IMR-90 (cell line): ENCODE results near the gene HSD11B1L. TPM values are rescaled to one million over a fixed set of nuclear protein-coding genes. Genes with fewer than 3 reads are reported as not detected.

Source experiments
- ATAC-seq: fragments of 200-7000 bp; cut with Tn5 transposase; 2 replicates; pipeline ENCODE4 v1.9.1; 2020; ENCODE audit warnings: low read depth, mild to moderate bottlenecking, moderate library complexity
- BruUV-seq: library from RNA; stranded (reverse); fragments of 400-500 nt; replicated peaks from 2 replicates; lab custom pipeline; 2021; lab: Mats Ljungman, UMichigan
- CTCF ChIA-PET: fragments of 300-600 bp; formaldehyde crosslinking; extraction: SDS; loops from one replicate; lab custom pipeline; 2021; ENCODE audit warnings: antibody characterized with exemption; lab: Yijun Ruan, JAX
- POLR2A ChIA-PET: fragments of 300-600 bp; sonication (Branson Sonifier 250); formaldehyde crosslinking; loops from one replicate; lab custom pipeline; 2022; ENCODE audit warnings: antibody characterized with exemption; ENCODE audit not compliant: unreplicated experiment; lab: Charles Lee
- DNase-seq: peaks from one replicate; pipeline ENCODE4 v3.0.0; 2013
- H2AFZ ChIP-seq: replicated peaks from 2 replicates; pipeline ENCODE3; 2013; ENCODE audit warnings: low read length, mild to moderate bottlenecking; ENCODE audit not compliant: poor library complexity
- H2AK5ac ChIP-seq: 2 replicates; pipeline ENCODE4 v1.6.1; 2013; ENCODE audit warnings: low read depth, low read length, inconsistent platforms
- H2AK9ac ChIP-seq: replicated peaks from 2 replicates; pipeline ENCODE3; 2013; ENCODE audit warnings: mild to moderate bottlenecking, low read depth, low read length, moderate library complexity; ENCODE audit not compliant: poor library complexity
- H2BK120ac ChIP-seq: 2 replicates; pipeline ENCODE4 v1.6.1; 2013; ENCODE audit warnings: low read depth, low read length, inconsistent platforms
- H2BK15ac ChIP-seq: 3 replicates; pipeline ENCODE4 v1.6.1; 2013; ENCODE audit warnings: low read depth, low read length, inconsistent platforms
- H2BK20ac ChIP-seq: 2 replicates; pipeline ENCODE4 v1.6.1; 2013; ENCODE audit warnings: low read depth, mild to moderate bottlenecking, inconsistent platforms, low read length, moderate library complexity
- H2BK5ac ChIP-seq: 2 replicates; pipeline ENCODE4 v1.6.1; 2013; ENCODE audit warnings: mild to moderate bottlenecking, low read depth, low read length, inconsistent platforms; ENCODE audit not compliant: poor library complexity, severe bottlenecking
- H3K14ac ChIP-seq: replicated peaks from 2 replicates; pipeline ENCODE4 v1.6.1; 2013; ENCODE audit warnings: low read depth, low read length, inconsistent platforms
- H3K18ac ChIP-seq: 2 replicates; pipeline ENCODE4 v1.6.1; 2013; ENCODE audit warnings: low read depth, low read length, control low read depth
- H3K23ac ChIP-seq: 2 replicates; pipeline ENCODE4 v1.6.1; 2013; ENCODE audit warnings: low read depth, low read length, inconsistent platforms
- H3K27ac ChIP-seq: 2 replicates; pipeline ENCODE4 v1.5.1; 2013; ENCODE audit warnings: mild to moderate bottlenecking, control low read depth, low read length; ENCODE audit not compliant: insufficient read depth
- H3K27me3 ChIP-seq: 2 replicates; pipeline ENCODE4 v1.6.1; 2013; ENCODE audit warnings: low read length; ENCODE audit not compliant: control insufficient read depth, insufficient read depth
- H3K36me3 ChIP-seq: 2 replicates; pipeline ENCODE4 v1.6.1; 2013; ENCODE audit warnings: low read length, mixed read lengths; ENCODE audit not compliant: control insufficient read depth, insufficient read depth
- H3K4ac ChIP-seq: 2 replicates; pipeline ENCODE4 v1.6.1; 2013; ENCODE audit warnings: low read depth, low read length, inconsistent platforms
- H3K4me1 ChIP-seq: 2 replicates; pipeline ENCODE4 v1.6.1; 2013; ENCODE audit warnings: low read length, mixed read lengths; ENCODE audit not compliant: control insufficient read depth, insufficient read depth
- H3K4me2 ChIP-seq: 2 replicates; pipeline ENCODE4 v1.6.1; 2013; ENCODE audit warnings: low read depth, mild to moderate bottlenecking, control low read depth, low read length, moderate library complexity
- H3K4me3 ChIP-seq: 2 replicates; pipeline ENCODE4 v1.5.1; 2013; ENCODE audit warnings: low read depth, mild to moderate bottlenecking, control low read depth, low read length, moderate library complexity; ENCODE audit not compliant: insufficient read depth
- H3K56ac ChIP-seq: 2 replicates; pipeline ENCODE4 v1.6.1; 2013; ENCODE audit warnings: low read length, inconsistent platforms; ENCODE audit not compliant: insufficient read depth; ENCODE audit errors: extremely low read depth
- H3K79me1 ChIP-seq, 2 experiments: 2 replicates each; pipeline ENCODE4 v1.6.1; 2013; ENCODE audit warnings: low read length in 2 of 2, inconsistent platforms in 1 of 2, low read depth in 1 of 2
- H3K9ac ChIP-seq: 2 replicates; pipeline ENCODE4 v1.6.1; 2013; ENCODE audit warnings: low read depth, low read length, control low read depth
- H3K9me1 ChIP-seq: 2 replicates; pipeline ENCODE4 v1.6.1; 2013; ENCODE audit warnings: low read length, inconsistent platforms; ENCODE audit not compliant: insufficient read depth
- H3K9me3 ChIP-seq: 2 replicates; pipeline ENCODE4 v1.6.1; 2013; ENCODE audit warnings: low read length; ENCODE audit not compliant: control insufficient read depth, insufficient read depth
- H4K20me1 ChIP-seq: 2 replicates; pipeline ENCODE4 v1.6.1; 2013; ENCODE audit warnings: low read length, inconsistent platforms; ENCODE audit not compliant: insufficient read depth
- H4K5ac ChIP-seq: 2 replicates; pipeline ENCODE4 v1.6.1; 2013; ENCODE audit warnings: mild to moderate bottlenecking, low read depth, low read length, control low read depth
- H4K8ac ChIP-seq, 2 experiments: 2 replicates each; pipeline ENCODE4 v1.6.1; 2013; ENCODE audit warnings: low read depth in 2 of 2, low read length in 2 of 2, control low read depth in 1 of 2, inconsistent platforms in 1 of 2
- H4K91ac ChIP-seq: 2 replicates; pipeline ENCODE4 v1.6.1; 2013; ENCODE audit warnings: low read depth, low read length, inconsistent platforms; ENCODE audit not compliant: insufficient read depth
- BHLHE40 ChIP-seq: fragments of 150-350 bp; IDR thresholded peaks from 2 replicates; pipeline ENCODE4 v1.6.1; 2016; ENCODE audit warnings: mild to moderate bottlenecking, low read depth, low read length
- CHD1 ChIP-seq: IDR thresholded peaks from 2 replicates; pipeline ENCODE4 v1.6.1; 2012; ENCODE audit warnings: low read depth, low read length, improper control_type of control experiment
- CTCF ChIP-seq: conservative IDR thresholded peaks from 2 replicates; pipeline ENCODE4 v1.5.1; 2012; ENCODE audit warnings: mild to moderate bottlenecking, low read depth, low read length, improper control_type of control experiment
- MAZ ChIP-seq: IDR thresholded peaks from 2 replicates; pipeline ENCODE4 v1.6.1; 2012; ENCODE audit warnings: low read depth, mild to moderate bottlenecking, low read length, improper control_type of control experiment, moderate library complexity, borderline replicate concordance
- RAD21 ChIP-seq: IDR thresholded peaks from 2 replicates; pipeline ENCODE4 v1.6.1; 2012; ENCODE audit warnings: low read length, improper control_type of control experiment
- WGBS, 2 experiments: methylation state at CpG; one replicate each; pipeline versions ENCODE4 v1.1.5 to v1.1.7; 2013; ENCODE audit warnings: missing lambda C conversion rate in 2 of 2; ENCODE audit not compliant: insufficient read length in 1 of 2; ENCODE audit errors: extremely low coverage in 2 of 2; 5-methylcytosine and 5-hydroxymethylcytosine counted together
- dilution Hi-C: fragments of 300-500 bp; cut with HindIII; formaldehyde crosslinking; loops from one replicate; pipeline ENCODE4 v1.14.3; 2018; ENCODE audit warnings: low sequenced_read_pairs; ENCODE audit not compliant: unreplicated experiment
- in situ Hi-C: fragments of 300-500 bp; cut with MboI; formaldehyde crosslinking; loops from 3 replicates; pipeline ENCODE4 v1.14.3; 2019; ENCODE audit warnings: low sequenced_read_pairs, inconsistent platforms, mixed read lengths
- intact Hi-C: fragments of 100-400 bp; cut with micrococcal nuclease; formaldehyde crosslinking; loops from 2 replicates; pipeline ENCODE4 v1.10.0; 2022
- polyA plus RNA-seq, 3 experiments: library from polyadenylated mRNA; depleted of rRNA; stranded (reverse); fragments of >200 nt; gene quantifications; 2 replicates each; pipeline ENCODE4 v1.2.3, GENCODE V29; 2012; ENCODE audit warnings: low replicate concordance in 1 of 3
- total RNA-seq: library from RNA; depleted of rRNA; stranded (reverse); fragments of >200 nt; gene quantifications from 2 replicates; pipeline ENCODE4 v1.2.3, GENCODE V29; 2012

The HSD11B1L gene
- total and polyA plus RNA-seq, 2 of the 4 experiments (the other 2 are of a cell fraction) = 2.2 to 7.2 TPM

- Histone ChIP-seq H3K4me2 (no peak overlapping the region), H2BK20ac (no peak overlapping the region), H3K56ac (no peak overlapping the region), H2BK15ac (no peak overlapping the region), H3K27me3 (no peaks in the 10 kb centered on the region), H3K36me3 (peaks cover 6% of the 10 kb centered on the region; the same call in 1 of the 2 replicates), H3K9me3 (no peaks in the 10 kb centered on the region), H2AK9ac (peak overlapping the region; percentile 1), H4K91ac (no peak overlapping the region), H3K79me1 (peaks cover 12 to 16% of the 10 kb centered on the region in 2 experiments; a peak in 3 of 4 replicates), H2AK5ac (no peak overlapping the region), H4K8ac (no peak overlapping the region), H3K14ac (no peak overlapping the region), H3K23ac (no peak overlapping the region), H3K4me1 (peaks cover 5% of the 10 kb centered on the region), H2BK5ac (no peak overlapping the region), H2AFZ (peak overlapping the region; percentile 23), H3K4me3 (no peak overlapping the region), H4K5ac (no peak overlapping the region), H3K27ac (no peak overlapping the region), H3K4ac (no peak overlapping the region), H3K9me1 (peaks cover 7% of the 10 kb centered on the region; the same call in 1 of the 2 replicates), H3K9ac (no peak overlapping the region), H3K18ac (no peak overlapping the region), H2BK120ac (no peak overlapping the region), H4K20me1 (no peaks in the 10 kb centered on the region; the same call in 1 of the 2 replicates)
- intact Hi-C loops = no loop called here
- WGBS, 2 experiments = 74% methylated on average over 6 of the region's 17 CpGs; no CpG with 5 or more reads in 1 of the 2 experiments
- BruUV-seq = no TSS peak
- TF ChIP-seq CTCF = no peak
- TF ChIP-seq RAD21 = no peak
- no peak for TF ChIP-seq CHD1
- TF ChIP-seq MAZ = no peak
- TF ChIP-seq BHLHE40 = no peak
- dilution Hi-C loops = no loop called here
- in situ Hi-C loops = no loop called here
- ChIA-PET POLR2A (no interaction called here), CTCF (no interaction called here)
- no peak for DNase-seq
- ATAC-seq = no peak
Measured at GRCh38 chr19:5676105-5676771, 4.6 kb upstream of the HSD11B1L start.
